Endodermal cell (in vitro differentiated cells): ENCODE results near the gene TYRO3. TPM values are rescaled to one million over a fixed set of nuclear protein-coding genes. Genes with fewer than 3 reads are reported as not detected.

Experiments used
- DNase-seq: peaks from one replicate; pipeline ENCODE4 v3.0.0-alpha.2; 2017
- H3K27ac ChIP-seq: 2 replicates; pipeline ENCODE4 v1.5.1; 2013; ENCODE audit warnings: mild to moderate bottlenecking, low read depth, low read length, moderate library complexity
- H3K27me3 ChIP-seq: 2 replicates; pipeline ENCODE4 v1.6.1; 2013; ENCODE audit warnings: mild to moderate bottlenecking, low read length, moderate library complexity; ENCODE audit not compliant: insufficient read depth, control insufficient read depth, poor library complexity, severe bottlenecking
- H3K36me3 ChIP-seq: 2 replicates; pipeline ENCODE4 v1.7.0; 2013; ENCODE audit warnings: mild to moderate bottlenecking, low read length, moderate library complexity; ENCODE audit not compliant: control insufficient read depth, insufficient read depth
- H3K4me1 ChIP-seq: one replicate; pipeline ENCODE4 v1.7.0; 2013; ENCODE audit warnings: low read length; ENCODE audit not compliant: control insufficient read depth, insufficient read depth
- H3K4me3 ChIP-seq: 2 replicates; pipeline ENCODE4 v1.5.1; 2013; ENCODE audit warnings: mild to moderate bottlenecking, low read length, moderate library complexity
- H3K9ac ChIP-seq: 2 replicates; pipeline ENCODE4 v1.6.1; 2013; ENCODE audit warnings: mild to moderate bottlenecking, low read length, moderate library complexity; ENCODE audit not compliant: poor library complexity, severe bottlenecking; ENCODE audit errors: extremely low read depth
- H3K9me3 ChIP-seq: 2 replicates; pipeline ENCODE4 v1.6.1; 2013; ENCODE audit warnings: mild to moderate bottlenecking, low read length, moderate library complexity; ENCODE audit not compliant: control insufficient read depth
- H3K27ac Mint-ChIP-seq: 2 replicates; pipeline ENCODE4 v1.8.0; 2020; ENCODE audit warnings: mixed read lengths
- H3K27me3 Mint-ChIP-seq: 2 replicates; pipeline ENCODE4 v1.8.0; 2021; ENCODE audit warnings: mild to moderate bottlenecking, mixed read lengths; ENCODE audit not compliant: insufficient read depth
- H3K36me3 Mint-ChIP-seq: 2 replicates; pipeline ENCODE4 v1.8.0; 2020; ENCODE audit warnings: low read depth, mixed read lengths
- H3K4me1 Mint-ChIP-seq: 2 replicates; pipeline ENCODE4 v1.8.0; 2020; ENCODE audit warnings: mixed read lengths
- H3K4me3 Mint-ChIP-seq: 2 replicates; pipeline ENCODE4 v1.8.0; 2020; ENCODE audit warnings: mild to moderate bottlenecking, moderate library complexity, mixed read lengths
- H3K9me3 Mint-ChIP-seq: 2 replicates; pipeline ENCODE4 v1.8.0; 2020; ENCODE audit warnings: mild to moderate bottlenecking, mixed read lengths
- CTCF ChIP-seq: fragments of 200-600 bp; sonication (generic); conservative IDR thresholded peaks from 2 replicates; pipeline ENCODE4 v1.5.0; 2021; ENCODE audit warnings: antibody characterized with exemption, mild to moderate bottlenecking
- WGBS, 2 experiments: methylation state at CpG; one replicate each; pipeline versions ENCODE4 v1.1.5 to v1.1.7; 2013; ENCODE audit warnings: missing lambda C conversion rate in 2 of 2, mixed read lengths in 1 of 2; ENCODE audit not compliant: insufficient coverage in 1 of 2, insufficient read length in 1 of 2; 5-methylcytosine and 5-hydroxymethylcytosine counted together
- total RNA-seq, 2 donors: library from RNA; stranded (reverse); fragmentation: NEBNext Ultra II Directional in 1 of 2; extraction: Animal tissue kit (Norgen Biotek cat#: 25700) in 1 of 2; gene quantifications; 2 replicates in 1 of 2; 3 replicates in 1 of 2; pipeline ENCODE4 v1.2.1, GENCODE V29; 2021

Gene TYRO3
- total RNA-seq, 2 donors from 2014 or later = 293 to 311 TPM

DNA sequence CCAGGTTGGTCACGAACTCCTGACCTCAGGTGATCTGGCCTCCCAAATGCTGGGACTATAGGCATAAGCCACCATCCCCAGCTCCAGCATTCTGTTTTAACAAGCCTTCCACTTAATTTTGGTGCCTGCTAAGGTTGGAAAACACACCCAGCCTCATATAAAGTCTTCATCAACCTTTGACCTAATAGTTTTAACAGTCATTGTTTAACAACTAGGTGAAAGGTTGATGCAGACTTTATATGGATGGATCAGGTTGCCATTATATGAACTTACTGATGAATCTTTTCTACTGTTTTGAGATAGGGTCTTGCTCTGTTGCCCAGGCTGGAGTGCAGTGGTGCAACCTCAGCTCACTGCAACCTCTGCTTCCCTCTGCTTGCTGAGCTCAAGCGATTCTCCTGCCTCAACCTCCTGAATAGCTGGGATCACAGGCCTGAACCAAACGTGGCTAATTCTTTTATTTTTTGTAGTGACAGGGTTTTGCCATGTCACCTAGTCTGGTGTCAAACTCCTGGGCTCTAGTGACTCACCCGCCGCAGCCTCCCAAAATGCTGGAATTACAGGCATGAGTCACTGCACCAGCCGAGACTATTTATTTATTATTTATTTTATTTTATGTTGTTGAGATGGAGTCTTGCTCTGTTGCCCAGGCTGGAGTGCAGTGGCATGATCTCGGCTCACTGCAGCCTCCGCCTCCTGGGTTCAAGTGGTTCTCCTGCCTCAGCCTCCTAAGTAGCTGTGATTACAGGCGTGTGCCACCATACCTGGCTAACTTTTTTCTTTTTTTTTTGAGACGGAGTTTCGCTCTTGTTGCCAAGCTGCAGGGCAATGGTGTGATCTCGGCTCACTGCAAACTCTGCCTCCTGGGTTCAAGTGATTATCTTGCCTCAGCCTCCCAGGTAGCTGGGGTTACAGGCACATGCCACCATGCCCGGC, 11.9 kb upstream of the TYRO3 start:
- H3K27me3 Mint-ChIP-seq = peaks cover 3% of the 10 kb centered on the region
- H3K4me3 ChIP-seq = no peak overlapping the region
- H3K4me1 Mint-ChIP-seq = peaks cover 6% of the 10 kb centered on the region
- 88 to 95% methylated on average over 9 to 12 of the region's 13 CpGs for WGBS, 2 experiments
- DNase-seq = no peak
- H3K4me1 ChIP-seq = no peaks in the 10 kb centered on the region
- no peaks in the 10 kb centered on the region for H3K36me3 ChIP-seq
- no peak overlapping the region for H3K27ac ChIP-seq
- H3K4me3 Mint-ChIP-seq = no peak overlapping the region
- no peak overlapping the region for H3K9ac ChIP-seq
- TF ChIP-seq CTCF = no peak
- no peaks in the 10 kb centered on the region for H3K9me3 Mint-ChIP-seq
- H3K9me3 ChIP-seq = no peaks in the 10 kb centered on the region
- H3K27ac Mint-ChIP-seq = no peak overlapping the region
- H3K36me3 Mint-ChIP-seq = no peaks in the 10 kb centered on the region
- H3K27me3 ChIP-seq = peaks cover 4% of the 10 kb centered on the region

- H3K27me3 Mint-ChIP-seq = peaks cover 4% of the 10 kb centered on the region
- Histone ChIP-seq H3K4me3 (no peak overlapping the region), H3K36me3 (no peaks in the 10 kb centered on the region), H3K9ac (no peak overlapping the region), H3K27me3 (peaks cover 3% of the 10 kb centered on the region), H3K27ac (no peak overlapping the region), H3K9me3 (no peaks in the 10 kb centered on the region), H3K4me1 (no peaks in the 10 kb centered on the region)
- no peak for TF ChIP-seq CTCF
- no peak overlapping the region for H3K27ac Mint-ChIP-seq
- H3K36me3 Mint-ChIP-seq = no peaks in the 10 kb centered on the region
- peaks cover 7% of the 10 kb centered on the region for H3K4me1 Mint-ChIP-seq
- WGBS, 2 experiments = 88 to 95% methylated on average over 5 to 9 of the region's 9 CpGs
- no peak overlapping the region for H3K4me3 Mint-ChIP-seq
- H3K9me3 Mint-ChIP-seq = peaks cover 1% of the 10 kb centered on the region
- no peak for DNase-seq
Observed at GRCh38 chr15:41550066-41550775, 8.8 kb upstream of the TYRO3 start.

DNA sequence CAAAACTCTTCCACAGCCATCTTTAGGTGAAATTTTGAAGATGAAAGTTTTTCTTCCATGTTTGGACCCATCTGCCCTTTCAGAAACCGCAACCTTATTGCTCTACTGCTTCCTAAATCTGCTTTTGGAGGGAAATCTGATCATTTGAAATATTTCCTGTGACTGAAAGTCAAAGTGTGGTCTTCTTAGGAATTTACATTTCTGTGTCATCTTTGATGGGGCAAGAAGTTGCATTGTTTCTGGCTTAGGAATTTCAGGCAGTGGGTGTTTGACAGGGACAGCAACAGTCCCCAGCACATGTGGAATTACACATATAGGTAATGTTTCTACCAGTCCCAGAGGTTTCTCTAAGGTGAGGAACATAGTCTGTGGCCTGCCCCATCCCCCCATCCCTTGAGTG, 5.3 kb upstream of the TYRO3 start:
- no peaks in the 10 kb centered on the region for H3K9me3 ChIP-seq
- Mint-ChIP-seq H3K27ac (no peak overlapping the region), H3K4me1 (peaks cover 20% of the 10 kb centered on the region), H3K4me3 (no peak overlapping the region), H3K9me3 (peaks cover 1% of the 10 kb centered on the region), H3K27me3 (peaks cover 5% of the 10 kb centered on the region), H3K36me3 (no peaks in the 10 kb centered on the region)
- DNase-seq = no peak
- H3K27ac ChIP-seq = no peak overlapping the region
- WGBS, 2 experiments = 86 to 100% methylated on average over 1 of the region's 1 CpG
- H3K36me3 ChIP-seq = no peaks in the 10 kb centered on the region
- no peak overlapping the region for H3K4me3 ChIP-seq
- no peaks in the 10 kb centered on the region for H3K27me3 ChIP-seq
- TF ChIP-seq CTCF = no peak
- H3K4me1 ChIP-seq = no peaks in the 10 kb centered on the region
- no peak overlapping the region for H3K9ac ChIP-seq
